HepG2 (cell line): ENCODE data around the gene TXNDC2.

Experiments used
- ARHGAP35 ChIP-seq: sonication (generic); formaldehyde crosslinking; IDR thresholded peaks from 2 replicates; pipeline ENCODE4 v1.9.0; 2022; ENCODE audit warnings: mild to moderate bottlenecking, inconsistent platforms, moderate library complexity, missing genetic modification reagents, borderline replicate concordance
- CEBPB ChIP-seq: IDR thresholded peaks from 2 replicates; pipeline ENCODE4 v1.6.1; 2011; ENCODE audit warnings: low read depth, low read length, improper control_type of control experiment, borderline replicate concordance
- CTCF ChIP-seq: sonication (generic); formaldehyde crosslinking; IDR thresholded peaks from 2 replicates; pipeline ENCODE4 v1.5.0; 2020; ENCODE audit warnings: mild to moderate bottlenecking, missing genetic modification reagents, moderate library complexity
- POLR2G ChIP-seq: fragments of 200-400 bp; formaldehyde crosslinking; IDR thresholded peaks from 2 replicates; pipeline ENCODE4 v1.6.1; 2018; ENCODE audit warnings: mild to moderate bottlenecking, low read depth, low read length, moderate library complexity
- ZFAT ChIP-seq: sonication (generic); formaldehyde crosslinking; conservative IDR thresholded peaks from 2 replicates; pipeline ENCODE4 v1.8.1; 2023; ENCODE audit warnings: missing genetic modification reagents, inconsistent platforms
- ZFX ChIP-seq: sonication (generic); formaldehyde crosslinking; IDR thresholded peaks from 2 replicates; pipeline ENCODE4 v1.4.0; 2020; ENCODE audit warnings: mild to moderate bottlenecking, low read depth, missing genetic modification reagents, moderate library complexity
- ZNF33B ChIP-seq: sonication (generic); formaldehyde crosslinking; IDR thresholded peaks from 2 replicates; pipeline ENCODE4 v1.5.1; 2020; ENCODE audit warnings: mild to moderate bottlenecking, missing genetic modification reagents
- TF ChIP-seq, protein P1 (sequence below): IDR thresholded peaks from 2 replicates; pipeline ENCODE4 v1.6.1; 2012; ENCODE audit warnings: inconsistent platforms

- TF ChIP-seq POLR2G (no peak), CEBPB (no peak), CTCF (no peak), ZFX (no peak), ZFAT (CRISPR knock-in tag) (no peak), ARHGAP35 (CRISPR knock-in tag) (no peak), ZNF33B (CRISPR knock-in tag) (no peak)
- TF ChIP-seq, protein P1, sequence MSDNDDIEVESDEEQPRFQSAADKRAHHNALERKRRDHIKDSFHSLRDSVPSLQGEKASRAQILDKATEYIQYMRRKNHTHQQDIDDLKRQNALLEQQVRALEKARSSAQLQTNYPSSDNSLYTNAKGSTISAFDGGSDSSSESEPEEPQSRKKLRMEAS: no peak
These were observed 2.2 kb downstream of the TXNDC2 start for GRCh38 chr18:9887992-9888391.
